Upper lobe of left lung (tissue), 4 donors: ENCODE results near the gene SGSM1.

Experiments used
- EP300 ChIP-seq, 4 donors: sonication (generic); formaldehyde crosslinking; IDR thresholded peaks; one replicate each; pipeline ENCODE4 v1.5.1; 2017; ENCODE audit warnings: antibody characterized with exemption in 4 of 4, control low read depth in 2 of 4
- POLR2A ChIP-seq, 4 donors: fragments of 450-650 bp; IDR thresholded peaks; one replicate each; pipeline ENCODE4 v1.5.1; 2016 to 2017; ENCODE audit warnings: antibody characterized with exemption in 4 of 4, mild to moderate bottlenecking in 2 of 4
- POLR2AphosphoS5 ChIP-seq, 2 donors: sonication (generic); formaldehyde crosslinking; IDR thresholded peaks; one replicate each; pipeline ENCODE4 v1.5.1; 2017; ENCODE audit warnings: antibody characterized with exemption in 2 of 2
- TF ChIP-seq, protein P1 (sequence below), 6 experiments: fragments of 450-650 bp in 4 of 6; fragments of 200-600 bp in 2 of 6; sonication (generic) in 2 of 6; IDR thresholded peaks; one replicate each; pipeline ENCODE4 v1.5.1; 2016 to 2019; ENCODE audit warnings: antibody characterized with exemption in 6 of 6

DNA sequence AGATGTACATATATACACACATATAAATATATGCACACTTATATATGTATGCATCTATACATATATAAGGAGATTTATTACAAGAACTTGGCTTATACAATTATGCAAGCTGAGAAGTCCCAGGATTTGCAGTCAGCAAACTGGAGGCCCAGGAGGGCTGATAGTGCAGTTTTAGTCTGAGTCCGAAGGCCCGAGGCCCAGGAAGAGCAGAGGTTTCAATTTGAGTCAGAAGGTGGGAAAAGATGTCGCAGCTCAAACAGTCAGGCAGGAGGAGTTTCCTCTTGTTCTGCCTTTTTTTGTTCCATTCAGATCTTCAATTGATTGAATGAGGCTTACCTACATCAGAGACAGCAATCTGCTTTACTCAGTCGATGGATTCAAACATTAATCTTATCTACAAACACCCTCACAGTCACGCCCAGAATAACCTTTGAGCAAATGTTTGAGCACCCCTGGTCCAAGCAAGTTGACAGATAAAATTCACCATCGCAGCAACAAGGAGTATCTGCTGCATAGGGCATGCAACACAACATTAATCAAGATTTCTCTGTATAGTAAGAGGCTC lies 4.0 kb upstream of the SGSM1 start:
- TF ChIP-seq POLR2A (IDR thresholded peaks at IDR 0.05) (no peak), POLR2AphosphoS5 (IDR thresholded peaks at IDR 0.05) (no peak), EP300 (IDR thresholded peaks at IDR 0.05) (no peak)
- TF ChIP-seq, protein P1, sequence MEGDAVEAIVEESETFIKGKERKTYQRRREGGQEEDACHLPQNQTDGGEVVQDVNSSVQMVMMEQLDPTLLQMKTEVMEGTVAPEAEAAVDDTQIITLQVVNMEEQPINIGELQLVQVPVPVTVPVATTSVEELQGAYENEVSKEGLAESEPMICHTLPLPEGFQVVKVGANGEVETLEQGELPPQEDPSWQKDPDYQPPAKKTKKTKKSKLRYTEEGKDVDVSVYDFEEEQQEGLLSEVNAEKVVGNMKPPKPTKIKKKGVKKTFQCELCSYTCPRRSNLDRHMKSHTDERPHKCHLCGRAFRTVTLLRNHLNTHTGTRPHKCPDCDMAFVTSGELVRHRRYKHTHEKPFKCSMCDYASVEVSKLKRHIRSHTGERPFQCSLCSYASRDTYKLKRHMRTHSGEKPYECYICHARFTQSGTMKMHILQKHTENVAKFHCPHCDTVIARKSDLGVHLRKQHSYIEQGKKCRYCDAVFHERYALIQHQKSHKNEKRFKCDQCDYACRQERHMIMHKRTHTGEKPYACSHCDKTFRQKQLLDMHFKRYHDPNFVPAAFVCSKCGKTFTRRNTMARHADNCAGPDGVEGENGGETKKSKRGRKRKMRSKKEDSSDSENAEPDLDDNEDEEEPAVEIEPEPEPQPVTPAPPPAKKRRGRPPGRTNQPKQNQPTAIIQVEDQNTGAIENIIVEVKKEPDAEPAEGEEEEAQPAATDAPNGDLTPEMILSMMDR (IDR thresholded peaks at IDR 0.05) = no peak
